ENCODE measurements around the gene SPATA33. TPM values are rescaled to one million over a fixed set of nuclear protein-coding genes. Genes with fewer than 3 reads are reported as not detected.
"Not testable (repeated sequence)": the region's sequence is repeated elsewhere in the genome, so short reads cannot be mapped to it uniquely, and the experiment has no call there.

SPATA33 gene
- total RNA-seq, 2 experiments from 2014 or later: 8.1 to 9.2 TPM

DNA sequence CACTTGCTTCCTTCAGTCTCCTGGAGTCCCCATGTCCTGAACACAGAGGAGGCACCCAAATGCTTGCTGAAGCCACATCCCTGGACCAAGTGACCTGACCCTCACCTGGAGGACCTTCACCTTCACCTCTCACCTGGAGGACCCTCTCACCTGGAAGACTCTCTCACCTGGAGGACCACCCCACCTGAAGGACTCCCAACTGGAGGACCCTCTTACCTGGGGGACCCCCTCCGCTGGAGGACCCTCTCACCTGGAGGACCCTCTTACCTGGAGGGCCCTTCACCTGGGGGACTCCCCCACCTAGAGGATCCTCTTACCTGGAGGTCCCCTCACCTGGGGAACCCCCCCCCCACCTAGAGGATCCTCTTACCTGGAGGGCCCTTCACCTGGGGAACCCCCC lies 28.3 kb downstream of the SPATA33 start:
- CTCF ChIA-PET: interaction anchor here (3.6 kb wide), 1 partner anchor 14 kb away, joined by 26 read pairs; no protein-coding TSS in a partner anchor
- Mint-ChIP-seq H3K27me3 (no peaks in the 10 kb centered on the region), H3K36me3 (ENCODE audit: low read depth) (peaks cover 14% of the 10 kb centered on the region), H3K27ac (no peak overlapping the region), H3K4me3 (peak overlapping the region; percentile 58), H3K9me3 (peaks cover 3% of the 10 kb centered on the region), H3K4me1 (peaks cover 18% of the 10 kb centered on the region)
- no peak for DNase-seq
- POLR2A ChIA-PET: interaction anchor here (0.9 to 2.9 kb wide), 9 partner anchors 12 to 188 kb away, joined by 3 to 36 read pairs (median 4); partner anchors contain the start of genes CHMP1A, SPATA2L, SPATA33 and TCF25

DNA sequence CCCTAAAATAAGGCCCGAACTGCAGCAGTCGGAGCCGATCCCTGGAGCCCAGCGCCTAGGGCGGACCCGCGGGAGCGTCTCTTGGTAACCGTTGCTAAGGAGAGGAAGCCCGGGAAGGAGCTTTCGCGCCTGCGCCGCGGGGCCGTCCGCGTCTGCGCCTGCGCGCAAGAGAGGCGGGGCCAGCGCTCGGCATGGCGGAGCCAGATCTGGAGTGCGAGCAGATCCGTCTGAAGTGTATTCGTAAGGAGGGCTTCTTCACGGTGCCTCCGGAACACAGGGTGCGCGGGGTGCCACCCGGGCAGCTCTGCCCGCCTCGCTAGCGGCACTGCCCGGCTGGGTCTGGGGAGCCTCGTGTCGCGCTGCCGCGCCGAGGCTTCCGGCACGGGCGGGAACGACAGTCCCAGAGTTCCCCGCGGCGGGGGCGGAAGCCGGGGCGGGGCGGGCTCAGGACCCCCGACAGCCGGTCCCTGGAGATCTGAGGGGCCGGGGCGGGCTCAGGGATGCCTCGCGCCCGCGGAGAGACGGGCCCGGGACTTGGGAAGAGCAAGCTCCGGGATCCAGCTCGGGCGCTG lies 29.0 kb downstream of the SPATA33 start, which contains the start of gene CDK10:
TSS of gene CDK10 (plus strand) at position 170 of the 572 bp plus-strand sequence. CDS start at position 192, 22 bp downstream.
- Mint-ChIP-seq H3K9me3 (peaks cover 3% of the 10 kb centered on the region), H3K36me3 (ENCODE audit: low read depth) (peaks cover 14% of the 10 kb centered on the region), H3K27me3 (no peaks in the 10 kb centered on the region), H3K27ac (peak within 1 kb of the TSS; percentile 85), H3K4me1 (peaks cover 18% of the 10 kb centered on the region), H3K4me3 (peak within 1 kb of the TSS; percentile 91)
- peak; percentile 92 for DNase-seq
- ChIA-PET POLR2A (interaction anchor here (0.7 to 2.9 kb wide), 10 partner anchors 13 to 187 kb away, joined by 3 to 36 read pairs (median 4); partner anchors contain the start of genes CHMP1A, SPATA2L, SPATA33 and TCF25), CTCF (interaction anchor here (0.7 to 3.6 kb wide), 7 partner anchors 9 to 130 kb away, joined by 3 to 26 read pairs (median 3); no protein-coding TSS in a partner anchor)

DNA sequence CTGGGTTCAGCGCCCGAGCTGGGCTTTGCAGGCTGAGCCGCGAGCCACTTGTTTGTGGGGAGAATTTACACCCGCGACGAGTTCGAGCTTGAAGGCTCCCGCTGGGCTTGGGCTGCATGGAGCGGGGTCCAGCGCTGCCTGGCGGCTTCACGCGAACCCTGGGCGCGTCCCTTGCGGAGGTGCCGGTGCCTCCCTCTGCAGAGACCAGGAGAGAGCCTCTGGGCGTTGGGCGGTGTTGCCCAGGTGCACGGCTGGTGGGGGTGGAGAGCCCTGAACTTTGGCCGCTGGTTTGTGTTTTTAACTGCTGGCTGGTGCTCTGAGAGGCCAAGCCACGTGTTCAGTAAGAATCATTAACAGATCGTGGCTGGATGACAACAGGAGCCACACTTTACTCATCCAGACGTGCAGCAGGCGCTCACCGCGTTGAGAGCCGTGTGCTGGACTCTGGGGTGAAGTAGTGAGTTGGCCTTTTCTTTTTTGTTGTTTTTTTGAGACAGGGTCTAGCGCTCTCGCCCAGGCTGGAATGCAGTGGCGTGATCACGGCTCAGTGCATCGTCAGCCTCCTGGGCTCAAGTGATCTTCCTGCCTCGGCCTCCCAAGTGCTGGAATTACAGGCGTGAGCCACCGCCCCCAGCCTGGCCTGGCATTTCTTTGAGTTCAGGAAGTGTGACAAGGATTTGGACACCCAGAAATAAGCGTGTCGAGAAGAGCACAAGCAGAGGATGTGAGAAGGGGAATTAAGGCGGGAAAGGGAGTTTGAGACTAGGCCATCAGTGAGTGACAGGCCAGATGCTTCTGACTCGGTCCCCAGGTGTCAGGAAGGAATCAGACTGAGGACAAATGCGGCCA lies 29.7 kb downstream of the SPATA33 start:
- no peaks in the 10 kb centered on the region for H3K27me3 Mint-ChIP-seq
- peak overlapping the region; percentile 72 for H3K27ac Mint-ChIP-seq
- H3K4me3 Mint-ChIP-seq: peak overlapping the region; percentile 91
- peaks cover 14% of the 10 kb centered on the region for H3K36me3 Mint-ChIP-seq (ENCODE audit: low read depth)
- DNase-seq: no peak
- H3K4me1 Mint-ChIP-seq: peaks cover 18% of the 10 kb centered on the region
- CTCF ChIA-PET: interaction anchor here (0.7 to 3.6 kb wide), 6 partner anchors 8 to 130 kb away, joined by 3 to 26 read pairs (median 4); no protein-coding TSS in a partner anchor
- POLR2A ChIA-PET: interaction anchor here (0.7 to 2.9 kb wide), 9 partner anchors 12 to 186 kb away, joined by 3 to 36 read pairs (median 4); partner anchors contain the start of genes CHMP1A, SPATA2L, SPATA33 and TCF25
- peaks cover 3% of the 10 kb centered on the region for H3K9me3 Mint-ChIP-seq

DNA sequence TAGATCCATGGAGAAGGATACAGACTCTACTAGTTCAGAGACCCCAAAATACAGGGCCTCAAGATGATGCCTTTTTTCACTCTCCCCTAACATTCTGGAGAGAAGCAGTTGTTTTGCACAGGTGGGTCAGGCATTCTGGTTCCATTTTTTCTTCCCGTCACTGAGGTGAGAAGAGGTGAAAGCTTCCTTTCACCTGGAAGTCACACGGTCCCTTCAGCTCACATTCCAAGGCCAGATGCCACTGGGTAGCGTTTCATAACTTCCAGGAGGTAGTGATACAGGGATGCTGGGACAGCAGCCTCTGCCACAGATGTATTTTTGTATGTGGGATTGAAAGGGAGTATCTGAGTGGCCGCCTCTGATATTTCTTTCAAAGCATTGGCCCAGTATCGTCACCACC lies 30.8 kb downstream of the SPATA33 start:
- CTCF ChIA-PET: interaction anchor here (2.1 kb wide), 1 partner anchor 12 kb away, joined by 10 read pairs; the partner anchor contains the start of gene SPATA2L
- no peak for DNase-seq
- peaks cover 16% of the 10 kb centered on the region for H3K36me3 Mint-ChIP-seq (ENCODE audit: low read depth)
- H3K27ac Mint-ChIP-seq: peak overlapping the region; percentile 72
- peak overlapping the region; percentile 54 for H3K4me3 Mint-ChIP-seq
- POLR2A ChIA-PET: no interaction called here
- peaks cover 3% of the 10 kb centered on the region for H3K9me3 Mint-ChIP-seq
- no peaks in the 10 kb centered on the region for H3K27me3 Mint-ChIP-seq
- peaks cover 18% of the 10 kb centered on the region for H3K4me1 Mint-ChIP-seq

DNA sequence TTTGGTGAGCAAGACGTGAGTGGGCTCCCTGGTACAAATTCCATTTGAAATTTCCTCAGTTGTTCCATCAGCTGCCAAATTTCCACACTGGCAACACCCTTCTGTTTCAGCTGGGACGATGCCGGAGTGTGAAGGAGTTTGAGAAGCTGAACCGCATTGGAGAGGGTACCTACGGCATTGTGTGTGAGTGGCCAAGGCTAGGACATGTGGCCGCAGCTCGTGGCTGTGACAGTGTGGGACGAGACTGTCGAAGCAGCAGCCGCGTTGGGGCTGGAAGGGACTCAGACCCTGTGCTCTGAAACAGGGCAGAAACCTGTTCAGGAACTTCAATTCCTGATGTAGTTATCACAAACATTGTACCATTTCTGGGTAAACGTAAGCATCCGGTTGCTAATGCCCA lies 31.5 kb downstream of the SPATA33 start:
- Mint-ChIP-seq H3K4me1 (peaks cover 18% of the 10 kb centered on the region), H3K27ac (no peak overlapping the region), H3K9me3 (peaks cover 3% of the 10 kb centered on the region), H3K27me3 (no peaks in the 10 kb centered on the region), H3K36me3 (ENCODE audit: low read depth) (peaks cover 18% of the 10 kb centered on the region), H3K4me3 (no peak overlapping the region)
- CTCF ChIA-PET: interaction anchor here (2.1 kb wide), 1 partner anchor 11 kb away, joined by 10 read pairs; the partner anchor contains the start of gene SPATA2L
- DNase-seq: no peak
- POLR2A ChIA-PET: interaction anchor here (0.9 kb wide), 1 partner anchor 11 kb away, joined by 3 read pairs; no protein-coding TSS in a partner anchor

DNA sequence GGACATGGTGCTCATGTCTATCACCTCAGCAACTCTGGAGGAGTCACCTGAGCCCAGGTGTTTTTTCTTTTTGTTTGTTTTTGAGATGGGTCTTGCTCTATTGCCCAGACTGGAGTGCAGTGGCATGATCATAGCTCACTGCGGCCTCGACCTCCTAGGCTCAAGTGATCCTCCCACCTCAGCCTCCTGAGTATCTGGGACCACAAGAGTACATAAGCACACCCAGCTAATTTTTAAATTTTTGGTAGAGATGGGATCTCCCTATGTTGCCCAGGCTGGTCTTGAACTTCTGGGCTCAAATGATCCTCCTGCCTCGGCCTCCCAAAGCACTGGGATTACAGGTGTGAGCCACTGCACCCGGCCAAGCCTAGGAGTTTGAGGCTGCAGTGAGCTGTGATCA lies 32.0 kb downstream of the SPATA33 start:
- H3K27ac Mint-ChIP-seq, H3K27me3 Mint-ChIP-seq, DNase-seq, H3K9me3 Mint-ChIP-seq, H3K4me3 Mint-ChIP-seq: not testable (repeated sequence)
- Mint-ChIP-seq H3K36me3 (ENCODE audit: low read depth) (peaks cover 18% of the 10 kb centered on the region), H3K4me1 (peaks cover 18% of the 10 kb centered on the region)
- POLR2A ChIA-PET: interaction anchor here (0.9 kb wide), 1 partner anchor 10 kb away, joined by 3 read pairs; no protein-coding TSS in a partner anchor
- CTCF ChIA-PET: interaction anchor here (2.1 kb wide), 1 partner anchor 11 kb away, joined by 10 read pairs; the partner anchor contains the start of gene SPATA2L

DNA sequence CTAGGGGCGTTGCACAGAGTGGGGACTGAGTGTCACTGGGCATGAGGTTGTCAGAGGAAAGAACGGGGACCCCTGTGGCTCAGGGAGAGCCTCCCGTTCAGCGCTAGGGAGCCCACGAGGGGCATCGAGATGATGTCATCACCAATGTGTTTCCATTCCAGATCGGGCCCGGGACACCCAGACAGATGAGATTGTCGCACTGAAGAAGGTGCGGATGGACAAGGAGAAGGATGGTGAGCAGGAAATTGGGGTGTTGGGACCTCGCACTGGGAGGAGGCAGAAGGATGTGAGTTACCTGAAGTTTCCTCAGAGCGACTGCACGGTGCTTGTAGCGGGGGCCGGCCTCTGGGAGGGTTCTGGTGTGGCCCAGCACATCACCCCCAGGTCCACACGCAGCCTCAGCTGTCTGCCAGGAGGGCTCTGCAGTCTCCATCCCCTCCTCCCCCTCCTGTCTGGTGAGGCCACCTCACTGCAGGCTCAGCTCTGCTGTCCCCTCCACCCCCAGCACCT lies 32.8 kb downstream of the SPATA33 start:
- no peak overlapping the region for H3K4me3 Mint-ChIP-seq
- no peak overlapping the region for H3K27ac Mint-ChIP-seq
- peaks cover 23% of the 10 kb centered on the region for H3K4me1 Mint-ChIP-seq
- no peak for DNase-seq
- no peaks in the 10 kb centered on the region for H3K9me3 Mint-ChIP-seq
- peaks cover 18% of the 10 kb centered on the region for H3K36me3 Mint-ChIP-seq (ENCODE audit: low read depth)
- ChIA-PET POLR2A (no interaction called here), CTCF (interaction anchor here (2.1 kb wide), 1 partner anchor 10 kb away, joined by 10 read pairs; the partner anchor contains the start of gene SPATA2L)
- H3K27me3 Mint-ChIP-seq: no peaks in the 10 kb centered on the region

DNA sequence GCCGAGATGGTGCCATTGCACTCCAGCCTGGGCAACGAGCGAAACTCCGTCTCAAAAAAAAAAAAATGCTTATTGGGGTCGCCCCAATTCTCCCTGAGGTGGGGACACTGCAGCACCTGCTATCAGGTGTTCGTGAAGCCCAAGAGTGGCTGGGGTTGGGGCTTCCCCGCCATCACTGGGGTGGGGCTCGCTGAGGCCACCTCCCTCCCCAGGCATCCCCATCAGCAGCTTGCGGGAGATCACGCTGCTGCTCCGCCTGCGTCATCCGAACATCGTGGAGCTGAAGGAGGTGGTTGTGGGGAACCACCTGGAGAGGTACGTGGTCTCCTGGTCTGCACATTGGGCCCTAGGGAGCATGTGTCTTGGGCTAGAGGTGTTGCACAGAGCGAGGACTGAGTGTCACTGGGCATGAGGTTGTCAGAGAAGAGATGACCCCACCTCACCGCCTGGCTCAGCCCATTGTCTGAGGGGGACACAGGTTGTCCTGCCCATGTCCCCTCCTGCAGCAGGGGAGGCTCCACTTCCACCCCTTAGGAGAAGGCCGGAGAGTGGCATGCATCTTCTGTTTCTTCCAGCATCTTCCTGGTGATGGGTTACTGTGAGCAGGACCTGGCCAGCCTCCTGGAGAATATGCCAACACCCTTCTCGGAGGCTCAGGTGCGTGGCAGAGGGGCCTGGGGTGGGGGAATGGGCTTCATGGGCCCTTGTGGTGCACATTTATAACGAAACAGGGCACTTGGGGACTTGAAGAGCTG lies 33.8 kb downstream of the SPATA33 start:
- POLR2A ChIA-PET: no interaction called here

DNA sequence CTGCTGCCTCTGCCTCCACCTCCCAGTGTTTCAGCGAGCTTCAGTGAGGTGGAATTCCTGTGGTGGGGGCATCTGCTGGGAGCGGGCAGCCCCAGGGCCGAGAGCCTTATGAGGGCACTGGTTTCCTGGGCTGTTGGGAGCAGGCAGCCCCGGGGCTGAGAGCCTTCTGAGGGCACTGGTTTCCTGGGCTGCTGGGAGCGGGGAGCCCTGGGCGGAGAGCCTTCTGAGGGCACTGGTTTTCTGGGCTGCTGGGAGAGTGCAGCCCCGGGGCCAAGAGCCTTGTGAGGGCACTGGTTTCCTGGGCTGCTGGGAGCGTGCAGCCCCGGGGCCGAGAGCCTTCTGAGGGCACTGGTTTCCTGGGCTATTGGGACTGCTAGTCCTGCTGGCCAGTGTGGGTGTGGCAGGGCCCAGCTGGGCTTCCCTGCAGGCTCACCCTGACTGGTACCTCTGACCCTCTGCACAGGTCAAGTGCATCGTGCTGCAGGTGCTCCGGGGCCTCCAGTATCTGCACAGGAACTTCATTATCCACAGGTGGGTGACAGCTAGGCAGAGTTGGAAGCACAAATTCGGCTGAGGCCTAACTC lies 34.4 kb downstream of the SPATA33 start:
- Mint-ChIP-seq H3K27ac (no peak overlapping the region), H3K4me1 (peaks cover 30% of the 10 kb centered on the region), H3K36me3 (ENCODE audit: low read depth) (peaks cover 15% of the 10 kb centered on the region), H3K4me3 (no peak overlapping the region), H3K27me3 (no peaks in the 10 kb centered on the region), H3K9me3 (no peaks in the 10 kb centered on the region)
- no peak for DNase-seq
- ChIA-PET CTCF (interaction anchor here (0.6 kb wide), 1 partner anchor 177 kb away, joined by 3 read pairs; no protein-coding TSS in a partner anchor), POLR2A (no interaction called here)

More for the DNA sequence above, 33.8 kb downstream of the SPATA33 start:
- Mint-ChIP-seq H3K9me3 (no peaks in the 10 kb centered on the region), H3K27me3 (no peaks in the 10 kb centered on the region), H3K4me1 (peaks cover 26% of the 10 kb centered on the region), H3K36me3 (ENCODE audit: low read depth) (peaks cover 17% of the 10 kb centered on the region), H3K4me3 (no peak overlapping the region), H3K27ac (no peak overlapping the region)
- no peak for DNase-seq
- CTCF ChIA-PET: interaction anchor here (0.6 kb wide), 1 partner anchor 176 kb away, joined by 3 read pairs; no protein-coding TSS in a partner anchor

DNA sequence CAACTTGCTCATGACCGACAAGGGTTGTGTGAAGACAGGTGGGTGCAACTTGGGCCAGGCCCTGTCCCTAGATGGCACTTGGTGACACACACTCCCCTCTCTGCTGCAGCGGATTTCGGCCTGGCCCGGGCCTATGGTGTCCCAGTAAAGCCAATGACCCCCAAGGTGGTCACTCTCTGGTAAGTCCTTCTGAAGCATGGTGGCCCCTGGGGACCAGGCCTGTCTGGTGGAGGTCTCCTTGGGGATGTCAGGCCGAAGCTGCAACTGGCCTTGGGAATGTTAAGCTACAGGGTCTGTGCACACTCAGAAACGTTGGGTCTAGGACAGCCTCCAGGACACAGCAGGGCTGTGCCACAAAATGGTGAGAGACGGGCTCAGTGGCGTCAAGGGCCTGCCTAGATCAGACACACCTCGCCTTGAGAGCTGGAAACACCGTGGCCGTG lies 35.7 kb downstream of the SPATA33 start:
- H3K27me3 Mint-ChIP-seq: no peaks in the 10 kb centered on the region
- DNase-seq: no peak
- peaks cover 21% of the 10 kb centered on the region for H3K4me1 Mint-ChIP-seq
- H3K36me3 Mint-ChIP-seq (ENCODE audit: low read depth): peaks cover 11% of the 10 kb centered on the region
- no peak overlapping the region for H3K4me3 Mint-ChIP-seq
- H3K27ac Mint-ChIP-seq: no peak overlapping the region
- POLR2A ChIA-PET: no interaction called here
- CTCF ChIA-PET: no interaction called here
- no peaks in the 10 kb centered on the region for H3K9me3 Mint-ChIP-seq

DNA sequence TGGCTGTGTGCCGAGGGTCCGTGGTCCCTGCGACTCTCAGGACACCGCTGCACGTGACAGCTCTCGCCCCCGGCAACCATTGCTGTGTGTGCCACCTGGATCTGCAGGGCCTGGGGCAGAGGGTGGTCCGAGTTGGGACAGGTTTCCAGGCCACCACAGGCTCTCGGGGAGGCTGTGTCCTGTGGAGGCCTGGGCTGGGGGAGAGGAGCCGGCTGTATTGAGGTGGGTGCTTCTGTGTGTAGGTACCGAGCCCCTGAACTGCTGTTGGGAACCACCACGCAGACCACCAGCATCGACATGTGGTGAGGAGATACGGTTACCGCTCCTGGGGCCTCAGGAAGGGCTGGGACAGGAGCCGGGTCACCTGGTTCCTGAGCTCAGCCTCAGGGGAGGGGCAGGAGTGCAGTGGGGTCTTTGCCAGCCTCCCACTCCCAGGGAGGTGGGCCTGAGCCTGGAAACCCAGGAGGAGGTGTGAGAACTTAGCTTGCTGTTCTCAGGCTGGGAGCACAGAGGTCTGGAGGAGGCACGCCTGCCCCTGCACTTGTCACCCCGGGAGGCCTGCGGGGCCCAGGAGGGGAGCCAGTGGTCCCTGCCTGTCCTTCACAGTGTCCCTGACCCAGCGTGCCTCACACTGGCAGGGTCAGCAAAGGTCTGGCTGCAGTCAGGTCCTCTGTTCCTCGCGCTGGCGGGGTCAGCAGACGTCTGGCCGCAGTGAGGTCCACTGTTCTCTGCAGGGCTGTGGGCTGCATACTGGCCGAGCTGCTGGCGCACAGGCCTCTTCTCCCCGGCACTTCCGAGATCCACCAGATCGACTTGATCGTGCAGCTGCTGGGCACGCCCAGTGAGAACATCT lies 36.5 kb downstream of the SPATA33 start:
- CTCF ChIA-PET: no interaction called here
- no peaks in the 10 kb centered on the region for H3K9me3 Mint-ChIP-seq
- POLR2A ChIA-PET: no interaction called here
- H3K36me3 Mint-ChIP-seq (ENCODE audit: low read depth): peaks cover 11% of the 10 kb centered on the region
- no peaks in the 10 kb centered on the region for H3K27me3 Mint-ChIP-seq
- H3K27ac Mint-ChIP-seq: no peak overlapping the region
- peaks cover 20% of the 10 kb centered on the region for H3K4me1 Mint-ChIP-seq
- no peak overlapping the region for H3K4me3 Mint-ChIP-seq
- no peak for DNase-seq

Data from activated CD4-positive, alpha-beta memory T cell treated with anti-CD3 and anti-CD28 coated beads, Interleukin-2, amount 10 ng/mL, durations not matched to agents 7 days and 5 days (primary cell).